ENCODE measurements around the gene MSH6. TPM values are rescaled to one million over a fixed set of nuclear protein-coding genes. Genes with fewer than 3 reads are reported as not detected.

MSH6 gene
- total RNA-seq, 4 donors from 2014 or later: 9.4 to 26.6 (median 16.3) TPM

- in situ Hi-C loops (cut with MboI; ENCODE audit: low sequenced_read_pairs in 4 of 4) (no loop called here), intact Hi-C loops (cut with DNase I; ENCODE audit: low total_unique reads) (no loop called here)
- Histone ChIP-seq H3K4me3 (no peak overlapping the region), H3K36me3 (no peaks in the 10 kb centered on the region), H3K4me1 (no peaks in the 10 kb centered on the region), H3K9me3 (no peaks in the 10 kb centered on the region), H3K27ac (no peak overlapping the region), H3K27me3 (no peaks in the 10 kb centered on the region)
- ATAC-seq (no peak), DNase-seq (no peak)
- TF ChIP-seq CTCF (IDR thresholded peaks at IDR 0.05 in 4 of 5, conservative IDR thresholded peaks at IDR 0.05 in 1 of 5): no peak
- no peak for TF ChIP-seq POLR2A (IDR thresholded peaks at IDR 0.05)
These were observed 11.7 kb upstream of the MSH6 start for GRCh38 chr2:47771211-47771610.

GRCh38 chr2:47772343-47772742 lies 10.6 kb upstream of the MSH6 start:
- Histone ChIP-seq H3K9me3 (no peaks in the 10 kb centered on the region), H3K4me1 (no peaks in the 10 kb centered on the region), H3K4me3 (no peak overlapping the region), H3K36me3 (no peaks in the 10 kb centered on the region), H3K27ac (no peak overlapping the region), H3K27me3 (no peaks in the 10 kb centered on the region)
- no peak for ATAC-seq
- in situ Hi-C loops (cut with MboI; ENCODE audit: low sequenced_read_pairs in 4 of 4) (no loop called here), intact Hi-C loops (cut with DNase I; ENCODE audit: low total_unique reads) (no loop called here)
- TF ChIP-seq CTCF (IDR thresholded peaks at IDR 0.05 in 4 of 5, conservative IDR thresholded peaks at IDR 0.05 in 1 of 5) (no peak), POLR2A (IDR thresholded peaks at IDR 0.05) (no peak)
- no peak for DNase-seq

GRCh38 chr2:47774567-47774966 lies 8.4 kb upstream of the MSH6 start:
- ATAC-seq (no peak), DNase-seq (no peak)
- intact Hi-C loops (cut with DNase I; ENCODE audit: low total_unique reads) (no loop called here), in situ Hi-C loops (cut with MboI; ENCODE audit: low sequenced_read_pairs in 4 of 4) (no loop called here)
- H3K4me3 ChIP-seq: no peak overlapping the region
- no peak for TF ChIP-seq CTCF (IDR thresholded peaks at IDR 0.05 in 4 of 5, conservative IDR thresholded peaks at IDR 0.05 in 1 of 5)
- no peak for TF ChIP-seq POLR2A (IDR thresholded peaks at IDR 0.05)
- no peaks in the 10 kb centered on the region for H3K27me3 ChIP-seq
- H3K36me3 ChIP-seq: no peaks in the 10 kb centered on the region
- H3K27ac ChIP-seq: no peak overlapping the region
- H3K9me3 ChIP-seq: no peaks in the 10 kb centered on the region
- no peaks in the 10 kb centered on the region for H3K4me1 ChIP-seq

- H3K4me1 ChIP-seq: no peaks in the 10 kb centered on the region
- intact Hi-C loops (cut with DNase I; ENCODE audit: low total_unique reads) (no loop called here), in situ Hi-C loops (cut with MboI; ENCODE audit: low sequenced_read_pairs in 4 of 4) (no loop called here)
- DNase-seq (no peak), ATAC-seq (no peak)
- TF ChIP-seq CTCF (IDR thresholded peaks at IDR 0.05 in 4 of 5, conservative IDR thresholded peaks at IDR 0.05 in 1 of 5): no peak
- no peaks in the 10 kb centered on the region for H3K36me3 ChIP-seq
- H3K9me3 ChIP-seq: no peaks in the 10 kb centered on the region
- no peak overlapping the region for H3K27ac ChIP-seq
- H3K4me3 ChIP-seq: no peak overlapping the region
- no peaks in the 10 kb centered on the region for H3K27me3 ChIP-seq
These were observed 5.5 kb upstream of the MSH6 start for GRCh38 chr2:47777277-47777937.

Measured in gastrocnemius medialis (tissue), 4 donors.